Vagina (tissue), 2 donors: Measurements from ENCODE around the gene CNKSR2. TPM values are rescaled to one million over a fixed set of nuclear protein-coding genes. Genes with fewer than 3 reads are reported as not detected.

Experiments used
- DNase-seq, 2 donors: peaks; one replicate each; pipeline ENCODE4 v3.0.0-alpha.2; 2017; ENCODE audit errors: extremely low spot score in 2 of 2
- H3K27ac ChIP-seq: fragments of 200-600 bp; sonication (generic); one replicate; pipeline ENCODE4 v1.5.1; 2019
- H3K27me3 ChIP-seq: fragments of 200-600 bp; sonication (generic); one replicate; pipeline ENCODE4 v1.5.1; 2019
- H3K36me3 ChIP-seq, 2 donors: fragments of 200-600 bp; sonication (generic); one replicate each; pipeline ENCODE4 v1.5.1; 2017 to 2019
- H3K4me1 ChIP-seq: fragments of 200-600 bp; sonication (generic); one replicate; pipeline ENCODE4 v1.5.1; 2019
- H3K4me3 ChIP-seq, 2 donors: fragments of 200-600 bp; sonication (generic); 1 replicate in 1 of 2; 2 replicates in 1 of 2; pipeline ENCODE4 v1.5.1; 2016 to 2019
- H3K9me3 ChIP-seq: fragments of 200-600 bp; sonication (generic); one replicate; pipeline ENCODE4 v1.5.1; 2019
- POLR2A ChIP-seq, 2 donors: fragments of 450-650 bp; IDR thresholded peaks; one replicate each; pipeline ENCODE4 v1.6.1; 2017; ENCODE audit warnings: antibody characterized with exemption in 2 of 2, mild to moderate bottlenecking in 2 of 2, moderate library complexity in 2 of 2
- POLR2AphosphoS5 ChIP-seq, 2 donors: sonication (generic); formaldehyde crosslinking; IDR thresholded peaks; one replicate each; pipeline ENCODE4 v1.9.0; 2017; ENCODE audit warnings: antibody characterized with exemption in 2 of 2, mild to moderate bottlenecking in 2 of 2, low read depth in 1 of 2; ENCODE audit not compliant: insufficient read depth in 1 of 2
- intact Hi-C: fragments of 100-400 bp; cut with DNase I; formaldehyde crosslinking; loops from one replicate; pipeline ENCODE4 v1.15.1; 2023
- total RNA-seq: library from RNA; depleted of rRNA; stranded (reverse); fragments of >200 nt; gene quantifications from one replicate; pipeline ENCODE4 v1.2.3, GENCODE V29; 2016
- TF ChIP-seq, protein P1 (sequence below), 3 experiments: fragments of 450-650 bp in 2 of 3; fragments of 200-600 bp in 1 of 3; sonication (generic) in 1 of 3; IDR thresholded peaks; one replicate each; pipeline ENCODE4 v1.5.1; 2017 to 2019; ENCODE audit warnings: antibody characterized with exemption in 3 of 3, mild to moderate bottlenecking in 2 of 3, moderate library complexity in 2 of 3

CNKSR2 gene
- total RNA-seq, 1 donor from 2014 or later, result 4.2 TPM

DNA sequence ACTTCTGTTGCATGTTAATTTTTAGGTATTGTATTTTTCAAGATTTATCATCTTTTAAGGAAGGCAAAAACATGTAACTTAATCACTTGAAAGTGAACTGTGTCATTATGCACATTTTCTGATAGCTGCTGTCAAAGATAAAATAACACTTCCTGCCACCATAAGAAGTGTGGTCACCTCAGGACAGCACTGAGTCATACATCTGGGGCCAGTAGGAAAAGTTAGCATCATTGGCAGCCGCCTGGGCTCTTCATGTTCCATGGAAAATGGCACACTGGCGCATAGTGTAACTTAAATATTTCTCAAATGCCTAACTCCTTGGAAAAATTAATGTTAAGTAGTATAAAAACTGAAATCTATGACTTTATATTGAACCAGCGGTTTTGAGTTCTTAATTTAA, 24.2 kb downstream of the CNKSR2 start:
- TF ChIP-seq, protein P1, sequence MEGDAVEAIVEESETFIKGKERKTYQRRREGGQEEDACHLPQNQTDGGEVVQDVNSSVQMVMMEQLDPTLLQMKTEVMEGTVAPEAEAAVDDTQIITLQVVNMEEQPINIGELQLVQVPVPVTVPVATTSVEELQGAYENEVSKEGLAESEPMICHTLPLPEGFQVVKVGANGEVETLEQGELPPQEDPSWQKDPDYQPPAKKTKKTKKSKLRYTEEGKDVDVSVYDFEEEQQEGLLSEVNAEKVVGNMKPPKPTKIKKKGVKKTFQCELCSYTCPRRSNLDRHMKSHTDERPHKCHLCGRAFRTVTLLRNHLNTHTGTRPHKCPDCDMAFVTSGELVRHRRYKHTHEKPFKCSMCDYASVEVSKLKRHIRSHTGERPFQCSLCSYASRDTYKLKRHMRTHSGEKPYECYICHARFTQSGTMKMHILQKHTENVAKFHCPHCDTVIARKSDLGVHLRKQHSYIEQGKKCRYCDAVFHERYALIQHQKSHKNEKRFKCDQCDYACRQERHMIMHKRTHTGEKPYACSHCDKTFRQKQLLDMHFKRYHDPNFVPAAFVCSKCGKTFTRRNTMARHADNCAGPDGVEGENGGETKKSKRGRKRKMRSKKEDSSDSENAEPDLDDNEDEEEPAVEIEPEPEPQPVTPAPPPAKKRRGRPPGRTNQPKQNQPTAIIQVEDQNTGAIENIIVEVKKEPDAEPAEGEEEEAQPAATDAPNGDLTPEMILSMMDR (IDR thresholded peaks at IDR 0.05), result no peak
- TF ChIP-seq POLR2A (IDR thresholded peaks at IDR 0.05) (no peak), POLR2AphosphoS5 (IDR thresholded peaks at IDR 0.05; ENCODE audit: insufficient read depth in 1 of 2, low read depth in 1 of 2) (no peak)
- no peaks in the 10 kb centered on the region for H3K36me3 ChIP-seq
- intact Hi-C loops, result no loop called here
- no peak overlapping the region for H3K4me3 ChIP-seq
- no peak for DNase-seq
- H3K9me3 ChIP-seq, result no peaks in the 10 kb centered on the region
- H3K4me1 ChIP-seq, result no peaks in the 10 kb centered on the region
- no peak overlapping the region for H3K27ac ChIP-seq
- no peaks in the 10 kb centered on the region for H3K27me3 ChIP-seq

DNA sequence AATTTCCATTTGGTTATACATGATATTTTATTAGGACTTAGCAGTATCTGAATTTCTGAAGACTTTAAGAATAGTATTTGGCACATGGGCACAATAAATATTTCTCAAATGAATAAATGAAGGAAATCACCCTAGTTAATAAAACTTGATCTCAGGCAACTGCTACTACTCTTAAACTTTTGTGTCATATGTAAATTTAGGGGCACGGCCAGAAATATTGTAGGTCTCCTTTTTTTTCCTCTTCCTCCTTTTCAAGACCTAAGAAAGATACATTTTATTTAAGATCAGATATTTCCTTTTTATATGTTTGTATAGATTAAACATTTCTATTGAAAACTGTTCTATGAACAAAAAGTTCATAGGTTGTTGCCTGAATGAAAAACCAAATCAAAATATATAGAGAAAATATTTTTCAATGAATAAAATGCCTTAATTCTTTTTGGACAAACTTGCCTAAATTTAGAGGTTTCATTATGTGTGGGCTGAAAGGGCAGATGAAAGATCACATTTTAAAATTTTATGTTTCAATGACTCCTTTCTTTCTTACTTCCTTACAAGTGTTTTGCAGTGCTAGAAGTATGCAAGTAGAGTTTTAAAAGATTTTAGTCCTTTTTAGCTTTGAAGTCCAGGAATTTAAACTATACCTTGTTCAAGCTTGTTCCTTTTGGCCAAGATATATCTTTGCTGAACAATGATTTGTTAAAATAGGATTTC, 26.3 kb downstream of the CNKSR2 start:
- DNase-seq, result no peak

DNA sequence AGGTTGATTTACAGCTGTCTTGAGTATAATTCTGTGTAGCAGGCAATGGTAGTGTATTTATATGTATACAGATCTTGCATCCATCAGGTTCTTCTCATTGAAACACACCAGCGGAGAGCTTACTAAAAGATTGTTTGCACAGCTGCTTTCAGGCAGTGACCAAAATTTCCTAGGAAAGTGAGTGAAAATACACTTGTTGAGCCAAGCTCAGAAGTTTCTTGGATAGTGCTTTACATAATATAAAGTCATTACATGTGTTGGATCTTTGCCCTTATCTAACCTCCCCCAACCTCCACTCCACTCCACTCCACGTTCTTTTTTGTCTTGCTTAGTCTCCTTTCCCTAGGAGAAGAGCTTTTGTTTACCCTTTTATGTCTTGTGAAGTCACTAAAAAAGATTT, 34.1 kb downstream of the CNKSR2 start:
- no peaks in the 10 kb centered on the region for H3K9me3 ChIP-seq

More for the DNA sequence above, 26.3 kb downstream of the CNKSR2 start:
- Histone ChIP-seq H3K36me3 (no peaks in the 10 kb centered on the region), H3K27ac (no peak overlapping the region), H3K9me3 (no peaks in the 10 kb centered on the region), H3K4me3 (no peak overlapping the region), H3K27me3 (no peaks in the 10 kb centered on the region), H3K4me1 (no peaks in the 10 kb centered on the region)
- intact Hi-C loops, result no loop called here
- TF ChIP-seq POLR2A (IDR thresholded peaks at IDR 0.05) (no peak), POLR2AphosphoS5 (IDR thresholded peaks at IDR 0.05; ENCODE audit: insufficient read depth in 1 of 2, low read depth in 1 of 2) (no peak)
- TF ChIP-seq, protein P1 (IDR thresholded peaks at IDR 0.05), result no peak

GRCh38 chrX:21408788-21409187, 34.6 kb downstream of the CNKSR2 start:
- no peak overlapping the region for H3K4me3 ChIP-seq
- TF ChIP-seq POLR2A (IDR thresholded peaks at IDR 0.05) (no peak), POLR2AphosphoS5 (IDR thresholded peaks at IDR 0.05; ENCODE audit: insufficient read depth in 1 of 2, low read depth in 1 of 2) (no peak)
- TF ChIP-seq, protein P1 (IDR thresholded peaks at IDR 0.05), result no peak
- no peak overlapping the region for H3K27ac ChIP-seq
- H3K4me1 ChIP-seq, result no peaks in the 10 kb centered on the region
- H3K9me3 ChIP-seq, result no peaks in the 10 kb centered on the region
- intact Hi-C loops, result no loop called here
- H3K27me3 ChIP-seq, result no peaks in the 10 kb centered on the region
- H3K36me3 ChIP-seq, result no peaks in the 10 kb centered on the region
- no peak for DNase-seq

More for the DNA sequence above, 34.1 kb downstream of the CNKSR2 start:
- no peak overlapping the region for H3K27ac ChIP-seq
- no peaks in the 10 kb centered on the region for H3K36me3 ChIP-seq
- no peaks in the 10 kb centered on the region for H3K4me1 ChIP-seq
- no peaks in the 10 kb centered on the region for H3K27me3 ChIP-seq
- TF ChIP-seq POLR2AphosphoS5 (IDR thresholded peaks at IDR 0.05; ENCODE audit: insufficient read depth in 1 of 2, low read depth in 1 of 2) (no peak), POLR2A (IDR thresholded peaks at IDR 0.05) (no peak)
- TF ChIP-seq, protein P1 (IDR thresholded peaks at IDR 0.05), result no peak
- intact Hi-C loops, result no loop called here
- no peak overlapping the region for H3K4me3 ChIP-seq
- DNase-seq, result no peak

DNA sequence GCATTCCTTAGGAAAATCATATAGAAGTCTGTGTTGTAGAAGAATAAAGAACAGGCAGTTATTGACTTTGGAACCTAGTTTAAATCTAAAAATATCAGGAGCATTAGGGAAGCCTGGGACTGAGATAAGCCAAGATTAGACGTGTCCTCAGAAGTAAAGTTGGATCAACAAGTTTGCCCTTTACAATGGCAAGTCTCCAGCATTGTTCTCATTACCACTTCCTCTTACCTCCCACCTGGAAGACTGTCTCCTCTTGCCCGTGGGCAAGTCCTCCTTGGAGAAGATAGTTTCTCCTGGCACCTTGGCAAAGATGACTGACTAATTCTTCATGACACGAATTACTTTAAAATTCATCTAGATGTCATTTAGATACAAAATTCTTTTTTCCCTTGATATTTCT, 37.8 kb downstream of the CNKSR2 start:
- H3K4me3 ChIP-seq, result no peak overlapping the region
- H3K9me3 ChIP-seq, result no peaks in the 10 kb centered on the region
- DNase-seq, result no peak
- TF ChIP-seq POLR2AphosphoS5 (IDR thresholded peaks at IDR 0.05; ENCODE audit: insufficient read depth in 1 of 2, low read depth in 1 of 2) (no peak), POLR2A (IDR thresholded peaks at IDR 0.05) (no peak)
- TF ChIP-seq, protein P1 (IDR thresholded peaks at IDR 0.05), result no peak
- intact Hi-C loops, result no loop called here
- H3K27ac ChIP-seq, result no peak overlapping the region
- H3K27me3 ChIP-seq, result no peaks in the 10 kb centered on the region
- no peaks in the 10 kb centered on the region for H3K36me3 ChIP-seq
- no peaks in the 10 kb centered on the region for H3K4me1 ChIP-seq
